Activated T-helper 17 cell treated with anti-CD3 and anti-CD28 coated beads, Interleukin-2, amount 50 U/mL, for 72 hours (primary cell): ENCODE measurements around the gene TAAR2. TPM values are rescaled to one million over a fixed set of nuclear protein-coding genes. Genes with fewer than 3 reads are reported as not detected.

Source experiments
- ATAC-seq: fragments of 150-1000 bp; cut with Tn5 transposase; replicated peaks from 2 replicates; pipeline ENCODE4 v1.10.0; 2021; ENCODE audit warnings: mild to moderate bottlenecking, moderate library complexity
- H3K27ac Mint-ChIP-seq: one replicate; pipeline ENCODE4 v1.8.0; 2022; ENCODE audit warnings: mixed read lengths
- H3K27me3 Mint-ChIP-seq: one replicate; pipeline ENCODE4 v1.8.0; 2022; ENCODE audit warnings: mixed read lengths
- H3K36me3 Mint-ChIP-seq: one replicate; pipeline ENCODE4 v1.8.0; 2022; ENCODE audit warnings: low read depth, mild to moderate bottlenecking, mixed read lengths
- H3K4me1 Mint-ChIP-seq: one replicate; pipeline ENCODE4 v1.8.0; 2022; ENCODE audit warnings: mixed read lengths
- H3K4me3 Mint-ChIP-seq: one replicate; pipeline ENCODE4 v1.8.0; 2022; ENCODE audit warnings: mild to moderate bottlenecking, mixed read lengths
- H3K9me3 Mint-ChIP-seq: one replicate; pipeline ENCODE4 v1.8.0; 2022; ENCODE audit warnings: mixed read lengths
- total RNA-seq, 2 donors: library from RNA; stranded (reverse); gene quantifications; one replicate each; pipeline ENCODE4 v1.2.3, GENCODE V29; 2022

TAAR2 gene
- total RNA-seq, 2 donors from 2014 or later, result not detected

- ATAC-seq, result no peak
- no peak overlapping the region for H3K4me3 Mint-ChIP-seq
- no peaks in the 10 kb centered on the region for H3K9me3 Mint-ChIP-seq
- peaks cover 22% of the 10 kb centered on the region for H3K27me3 Mint-ChIP-seq
- H3K36me3 Mint-ChIP-seq, result no peaks in the 10 kb centered on the region
- H3K4me1 Mint-ChIP-seq, result no peaks in the 10 kb centered on the region
- H3K27ac Mint-ChIP-seq, result no peak overlapping the region
These were observed 31.2 kb downstream of the TAAR2 start for GRCh38 chr6:132592855-132593254.

- Mint-ChIP-seq H3K36me3 (no peaks in the 10 kb centered on the region), H3K4me3 (no peak overlapping the region), H3K9me3 (no peaks in the 10 kb centered on the region), H3K27me3 (peaks cover 29% of the 10 kb centered on the region), H3K27ac (no peak overlapping the region), H3K4me1 (no peaks in the 10 kb centered on the region)
- no peak for ATAC-seq
These were observed 33.7 kb downstream of the TAAR2 start for GRCh38 chr6:132590362-132590761.

GRCh38 chr6:132589454-132589853, 34.6 kb downstream of the TAAR2 start, which contains the start of gene TAAR5:
Gene TAAR5, minus strand, starts transcription at chr6:132589741. Its CDS starts 55 bp downstream, at chr6:132589686.
- no peaks in the 10 kb centered on the region for H3K9me3 Mint-ChIP-seq
- H3K4me3 Mint-ChIP-seq, result no peak within 1 kb of the TSS
- no peaks in the 10 kb centered on the region for H3K36me3 Mint-ChIP-seq
- H3K27ac Mint-ChIP-seq, result no peak within 1 kb of the TSS
- no peak for ATAC-seq
- peaks cover 30% of the 10 kb centered on the region for H3K27me3 Mint-ChIP-seq
- H3K4me1 Mint-ChIP-seq, result no peaks in the 10 kb centered on the region

- Mint-ChIP-seq H3K4me3 (no peak overlapping the region), H3K4me1 (no peaks in the 10 kb centered on the region), H3K9me3 (no peaks in the 10 kb centered on the region), H3K27me3 (peaks cover 40% of the 10 kb centered on the region), H3K27ac (no peak overlapping the region), H3K36me3 (no peaks in the 10 kb centered on the region)
- no peak for ATAC-seq
These were observed 36.7 kb downstream of the TAAR2 start for GRCh38 chr6:132587424-132587823.

GRCh38 chr6:132584698-132585097, 39.4 kb downstream of the TAAR2 start:
- no peaks in the 10 kb centered on the region for H3K4me1 Mint-ChIP-seq
- H3K4me3 Mint-ChIP-seq, result no peak overlapping the region
- no peak overlapping the region for H3K27ac Mint-ChIP-seq
- no peak for ATAC-seq
- no peaks in the 10 kb centered on the region for H3K9me3 Mint-ChIP-seq
- no peaks in the 10 kb centered on the region for H3K36me3 Mint-ChIP-seq
- H3K27me3 Mint-ChIP-seq, result peaks cover 48% of the 10 kb centered on the region

GRCh38 chr6:132571774-132572173, 52.3 kb downstream of the TAAR2 start:
- Mint-ChIP-seq H3K9me3 (no peaks in the 10 kb centered on the region), H3K4me3 (no peak overlapping the region), H3K4me1 (no peaks in the 10 kb centered on the region), H3K27me3 (peaks cover 22% of the 10 kb centered on the region), H3K36me3 (no peaks in the 10 kb centered on the region), H3K27ac (no peak overlapping the region)
- ATAC-seq, result no peak

GRCh38 chr6:132570221-132570777, 53.8 kb downstream of the TAAR2 start, which contains the start of gene TAAR6:
Gene TAAR6, plus strand, starts transcription at chr6:132570322. Its CDS starts 0 bp downstream, at chr6:132570322.
- Mint-ChIP-seq H3K4me3 (no peak within 1 kb of the TSS), H3K27ac (no peak within 1 kb of the TSS), H3K4me1 (no peaks in the 10 kb centered on the region), H3K9me3 (no peaks in the 10 kb centered on the region), H3K27me3 (peaks cover 26% of the 10 kb centered on the region), H3K36me3 (no peaks in the 10 kb centered on the region)
- ATAC-seq, result no peak

- Mint-ChIP-seq H3K27ac (no peak overlapping the region), H3K4me1 (no peaks in the 10 kb centered on the region), H3K9me3 (no peaks in the 10 kb centered on the region), H3K4me3 (no peak overlapping the region), H3K27me3 (peaks cover 27% of the 10 kb centered on the region), H3K36me3 (no peaks in the 10 kb centered on the region)
- no peak for ATAC-seq
These were observed 54.9 kb downstream of the TAAR2 start for GRCh38 chr6:132569170-132569569.

GRCh38 chr6:132568611-132569010, 55.5 kb downstream of the TAAR2 start:
- Mint-ChIP-seq H3K36me3 (no peaks in the 10 kb centered on the region), H3K4me3 (no peak overlapping the region), H3K4me1 (no peaks in the 10 kb centered on the region), H3K27me3 (peaks cover 27% of the 10 kb centered on the region), H3K9me3 (no peaks in the 10 kb centered on the region), H3K27ac (no peak overlapping the region)
- ATAC-seq, result no peak

- no peak for ATAC-seq
- Mint-ChIP-seq H3K4me3 (no peak overlapping the region), H3K27ac (no peak overlapping the region)
These were observed 56.5 kb downstream of the TAAR2 start for GRCh38 chr6:132567566-132567965.

More at GRCh38 chr6:132567566-132567965, 56.5 kb downstream of the TAAR2 start:
- Mint-ChIP-seq H3K27me3 (peaks cover 33% of the 10 kb centered on the region), H3K9me3 (no peaks in the 10 kb centered on the region), H3K4me1 (no peaks in the 10 kb centered on the region), H3K36me3 (no peaks in the 10 kb centered on the region)

Other genes starting within 250 kb of the TAAR2 start
- gene MOXD1, start 222.8 kb downstream of the TAAR2 start, total RNA-seq, result not detected
- 10 to 100 TPM; 17.7 to 28.2 TPM for gene STX7, start 111.2 kb downstream of the TAAR2 start, total RNA-seq
- not detected for gene TAAR9, start 86.0 kb downstream of the TAAR2 start, total RNA-seq
- gene TAAR8, start 71.6 kb downstream of the TAAR2 start, total RNA-seq, result not detected
- not detected for gene TAAR6, start 54.0 kb downstream of the TAAR2 start, total RNA-seq
- not detected for gene TAAR5, start 34.5 kb downstream of the TAAR2 start, total RNA-seq
- not detected for gene TAAR1, start 34.9 kb upstream of the TAAR2 start, total RNA-seq
- not detected for gene VNN1, start 89.8 kb upstream of the TAAR2 start, total RNA-seq
- 1 to 10 TPM; 2.3 to 3.1 TPM for gene VNN2, start 133.6 kb upstream of the TAAR2 start, total RNA-seq
- 1 to 10 TPM; 3.9 to 4.1 TPM for gene SLC18B1, start 174.4 kb upstream of the TAAR2 start, total RNA-seq
- 1,000 to 10,000 TPM; 1,467 to 1,579 TPM for gene RPS12, start 190.3 kb upstream of the TAAR2 start, total RNA-seq